Measurements from ENCODE around the gene KRT6B.

- TF ChIP-seq, protein P1, sequence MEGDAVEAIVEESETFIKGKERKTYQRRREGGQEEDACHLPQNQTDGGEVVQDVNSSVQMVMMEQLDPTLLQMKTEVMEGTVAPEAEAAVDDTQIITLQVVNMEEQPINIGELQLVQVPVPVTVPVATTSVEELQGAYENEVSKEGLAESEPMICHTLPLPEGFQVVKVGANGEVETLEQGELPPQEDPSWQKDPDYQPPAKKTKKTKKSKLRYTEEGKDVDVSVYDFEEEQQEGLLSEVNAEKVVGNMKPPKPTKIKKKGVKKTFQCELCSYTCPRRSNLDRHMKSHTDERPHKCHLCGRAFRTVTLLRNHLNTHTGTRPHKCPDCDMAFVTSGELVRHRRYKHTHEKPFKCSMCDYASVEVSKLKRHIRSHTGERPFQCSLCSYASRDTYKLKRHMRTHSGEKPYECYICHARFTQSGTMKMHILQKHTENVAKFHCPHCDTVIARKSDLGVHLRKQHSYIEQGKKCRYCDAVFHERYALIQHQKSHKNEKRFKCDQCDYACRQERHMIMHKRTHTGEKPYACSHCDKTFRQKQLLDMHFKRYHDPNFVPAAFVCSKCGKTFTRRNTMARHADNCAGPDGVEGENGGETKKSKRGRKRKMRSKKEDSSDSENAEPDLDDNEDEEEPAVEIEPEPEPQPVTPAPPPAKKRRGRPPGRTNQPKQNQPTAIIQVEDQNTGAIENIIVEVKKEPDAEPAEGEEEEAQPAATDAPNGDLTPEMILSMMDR (conservative IDR thresholded peaks at IDR 0.05; ENCODE audit: low read depth, low read length) = no peak
- TF ChIP-seq EZH2 (IDR thresholded peaks at IDR 0.05; ENCODE audit: low read length, unreplicated experiment) (no peak), EZH2phosphoT487 (IDR thresholded peaks at IDR 0.05; ENCODE audit: borderline replicate concordance, low read length) (no peak)
These were observed 37.0 kb downstream of the KRT6B start for GRCh38 chr12:52414936-52415335.

All from PC-3 (cell line).